K562 treated with DMSO at 1 percent for 48 hours (cell line): ENCODE results near the gene ACAP3. TPM values are rescaled to one million over a fixed set of nuclear protein-coding genes. Genes with fewer than 3 reads are reported as not detected.

Experiments used
- total RNA-seq: library from RNA; unstranded; fragments of 300-600 nt; gene quantifications from 2 replicates; pipeline ENCODE4 v1.2.3, GENCODE V29; 2022; ENCODE audit warnings: low replicate concordance; ENCODE audit errors: extremely low read depth

ACAP3 gene
- total RNA-seq: 171 TPM in 1 of 2 replicates, not detected in the other

GRCh38 chr1:1307923-1308755 is at the start of gene ACAP3, which contains the start of gene PUSL1:
Gene ACAP3, minus strand, starts transcription at chr1:1307930. Its CDS starts 115 bp downstream, at chr1:1307815.
Gene PUSL1, plus strand, starts transcription at chr1:1308597. Its CDS starts 47 bp downstream, at chr1:1308644.

GRCh38 chr1:1349256-1350012 is 41.7 kb upstream of the ACAP3 start, which contains the start of gene DVL1:
Gene DVL1, minus strand, starts transcription at chr1:1349418. Its CDS starts 353 bp downstream, at chr1:1349065.

DNA sequence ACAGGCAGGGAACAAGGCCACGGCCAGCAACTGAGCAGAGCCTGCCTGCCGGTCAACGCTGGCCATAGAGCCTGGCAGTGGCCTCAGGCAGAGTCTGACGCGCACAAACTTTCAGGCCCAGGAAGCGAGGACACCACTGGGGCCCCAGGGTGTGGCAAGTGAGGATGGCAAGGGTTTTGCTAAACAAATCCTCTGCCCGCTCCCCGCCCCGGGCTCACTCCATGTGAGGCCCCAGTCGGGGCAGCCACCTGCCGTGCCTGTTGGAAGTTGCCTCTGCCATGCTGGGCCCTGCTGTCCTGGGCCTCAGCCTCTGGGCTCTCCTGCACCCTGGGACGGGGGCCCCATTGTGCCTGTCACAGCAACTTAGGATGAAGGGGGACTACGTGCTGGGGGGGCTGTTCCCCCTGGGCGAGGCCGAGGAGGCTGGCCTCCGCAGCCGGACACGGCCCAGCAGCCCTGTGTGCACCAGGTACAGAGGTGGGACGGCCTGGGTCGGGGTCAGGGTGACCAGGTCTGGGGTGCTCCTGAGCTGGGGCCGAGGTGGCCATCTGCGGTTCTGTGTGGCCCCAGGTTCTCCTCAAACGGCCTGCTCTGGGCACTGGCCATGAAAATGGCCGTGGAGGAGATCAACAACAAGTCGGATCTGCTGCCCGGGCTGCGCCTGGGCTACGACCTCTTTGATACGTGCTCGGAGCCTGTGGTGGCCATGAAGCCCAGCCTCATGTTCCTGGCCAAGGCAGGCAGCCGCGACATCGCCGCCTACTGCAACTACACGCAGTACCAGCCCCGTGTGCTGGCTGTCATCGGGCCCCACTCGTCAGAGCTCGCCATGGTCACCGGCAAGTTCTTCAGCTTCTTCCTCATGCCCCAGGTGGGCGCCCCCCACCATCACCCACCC is 23.6 kb upstream of the ACAP3 start, which contains the start of gene TAS1R3:
TSS of gene TAS1R3 (plus strand) at position 213 of the 898 bp plus-strand sequence. CDS start at position 279, 66 bp downstream.

DNA sequence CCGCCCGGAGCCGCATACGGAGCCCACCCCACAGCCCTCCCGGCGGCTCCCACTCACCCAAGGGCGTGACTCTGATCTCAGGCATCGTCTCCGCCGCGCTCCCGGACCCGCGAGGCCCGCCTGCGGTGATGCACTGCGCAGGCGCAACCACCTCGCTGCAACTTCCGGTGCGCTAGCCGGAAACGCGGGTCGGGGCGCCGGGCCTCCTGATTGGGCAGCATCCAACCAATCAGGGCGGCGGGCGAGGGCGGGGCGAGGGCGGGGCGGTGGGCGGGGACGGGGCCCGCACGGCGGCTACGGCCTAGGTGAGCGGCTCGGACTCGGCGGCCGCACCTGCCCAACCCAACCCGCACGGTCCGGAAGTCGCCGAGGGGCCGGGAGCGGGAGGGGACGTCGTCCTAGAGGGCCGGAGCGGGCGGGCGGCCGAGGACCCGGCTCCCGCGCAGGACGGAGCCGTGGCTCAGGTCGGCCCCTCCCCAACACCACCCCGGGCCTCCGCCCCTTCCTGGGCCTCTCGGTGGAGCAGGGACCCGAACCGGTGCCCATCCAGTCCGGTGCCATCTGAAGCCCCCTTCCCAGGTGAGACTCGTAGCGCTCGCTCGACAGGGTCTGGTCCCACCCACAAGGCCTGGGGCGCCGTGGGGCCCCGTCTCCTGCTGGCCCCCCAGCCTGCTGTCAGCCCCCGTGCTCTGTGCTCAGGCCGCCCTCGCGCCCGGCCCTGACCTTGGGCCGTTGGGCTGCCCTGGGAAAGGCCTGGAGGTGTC is 17.0 kb upstream of the ACAP3 start, which contains the start of the genes CPTP and INTS11:
TSS of gene CPTP (plus strand) at position 279 of the 764 bp plus-strand sequence. CDS start 2,109 bp downstream, outside the sequence.
TSS of gene INTS11 (minus strand) at position 137 of the 764 bp plus-strand sequence. CDS start at position 85, 52 bp downstream.

DNA sequence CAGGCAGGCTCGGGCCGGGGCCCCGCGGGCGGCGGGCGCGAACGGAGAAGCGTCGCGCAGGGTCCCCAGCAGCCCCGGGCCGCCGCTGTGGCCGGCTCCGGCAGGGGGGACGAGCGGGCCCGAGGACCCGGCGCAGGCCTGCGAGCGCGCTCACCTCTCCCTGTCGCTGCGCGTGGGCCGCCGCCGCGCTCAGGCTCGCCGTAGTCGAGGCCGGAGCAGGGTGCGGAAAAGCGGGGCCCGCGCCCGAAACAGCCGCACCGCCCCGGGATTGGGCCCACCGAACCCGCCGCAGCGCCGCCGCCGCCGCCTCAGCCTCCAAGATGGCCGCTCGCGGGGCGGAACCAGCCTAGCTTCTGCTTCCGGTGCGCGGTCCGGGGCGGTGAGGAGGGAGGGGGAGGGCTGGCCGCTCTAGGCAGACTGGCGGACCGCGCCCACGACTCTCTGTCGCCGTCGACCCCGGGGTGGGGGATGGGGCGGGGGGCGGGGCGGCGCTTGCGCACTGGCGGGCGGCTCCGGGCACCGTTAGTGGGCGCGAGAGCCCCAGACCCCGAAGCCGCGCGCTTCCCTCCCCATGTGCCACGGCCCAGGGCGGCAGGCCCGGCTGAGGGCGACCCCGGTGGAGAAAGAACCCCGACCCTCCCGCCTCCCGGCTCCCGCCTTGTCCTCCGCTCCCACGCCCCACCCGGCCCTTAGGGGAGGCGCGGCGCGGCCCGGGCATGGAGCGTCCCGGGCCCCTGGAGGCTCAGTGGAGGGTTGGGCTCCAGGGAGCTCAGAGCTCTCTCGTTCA is 34.0 kb downstream of the ACAP3 start, which contains the start of gene UBE2J2:
TSS of gene UBE2J2 (minus strand) at position 343 of the 787 bp plus-strand sequence. CDS start 5,862 bp downstream, outside the sequence.

DNA sequence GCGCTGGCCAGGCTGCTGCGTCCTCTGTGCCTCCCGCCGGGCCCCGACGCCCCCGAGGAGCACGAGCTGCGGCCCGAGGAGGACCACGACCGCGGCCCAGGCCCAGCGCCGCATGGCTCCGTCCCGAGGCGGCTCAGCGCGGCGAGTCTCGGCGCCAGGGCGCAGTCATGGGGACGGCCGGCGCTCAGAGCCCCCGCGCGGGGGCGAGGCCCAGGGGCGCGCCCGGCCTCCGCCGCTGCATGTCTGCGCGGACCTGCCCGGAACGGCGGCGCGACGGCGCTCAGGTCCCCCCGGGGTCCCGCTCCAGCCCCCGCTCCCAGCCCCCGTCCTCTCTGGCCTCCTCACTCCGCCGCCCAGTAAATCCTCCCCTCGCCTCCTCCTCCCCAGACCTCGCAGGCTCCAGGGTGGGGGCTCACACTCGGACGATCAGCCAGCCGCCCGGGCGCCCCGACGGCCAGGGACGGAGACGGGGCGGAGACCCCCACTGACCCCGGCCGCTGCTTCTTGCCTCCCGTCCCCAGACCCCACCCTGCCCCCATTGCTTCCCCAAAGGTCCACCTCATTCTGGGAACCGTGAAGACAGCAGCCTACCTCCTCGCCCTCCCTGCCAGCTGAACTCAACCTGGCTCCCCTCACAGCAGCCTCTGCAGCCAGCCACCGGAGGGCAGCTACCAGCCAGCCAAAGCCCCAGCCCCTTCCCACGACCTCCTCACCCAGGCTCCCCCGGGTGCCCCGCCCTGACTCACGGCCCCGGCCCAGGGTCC is 61.0 kb downstream of the ACAP3 start, which contains the start of gene C1QTNF12:
TSS of gene C1QTNF12 (minus strand) at position 146 of the 764 bp plus-strand sequence. CDS start at position 114, 32 bp downstream.

Other genes starting within 250 kb of the ACAP3 start
- gene RNF223, start 233.6 kb downstream of the ACAP3 start, total RNA-seq: not detected in 2 replicates
- not detected in 2 replicates for gene C1orf159, start 191.8 kb downstream of the ACAP3 start, total RNA-seq
- not detected in 2 replicates for gene TTLL10, start 134.1 kb downstream of the ACAP3 start, total RNA-seq
- not detected in 2 replicates for gene TNFRSF18, start 101.3 kb downstream of the ACAP3 start, total RNA-seq
- not detected in 2 replicates for gene TNFRSF4, start 93.8 kb downstream of the ACAP3 start, total RNA-seq
- not detected in 2 replicates for gene SDF4, start 75.9 kb downstream of the ACAP3 start, total RNA-seq
- not detected in 2 replicates for gene B3GALT6, start 75.7 kb downstream of the ACAP3 start, total RNA-seq
- not detected in 2 replicates for gene C1QTNF12, start 61.2 kb downstream of the ACAP3 start, total RNA-seq
- not detected in 2 replicates for gene UBE2J2, start 34.1 kb downstream of the ACAP3 start, total RNA-seq
- not detected in 2 replicates for gene SCNN1D, start 27.5 kb downstream of the ACAP3 start, total RNA-seq
- gene PUSL1, start 667 bp upstream of the ACAP3 start, total RNA-seq: not detected in 2 replicates
- gene INTS11, start 16.7 kb upstream of the ACAP3 start, total RNA-seq: not detected in 2 replicates
- not detected in 2 replicates for gene CPTP, start 16.9 kb upstream of the ACAP3 start, total RNA-seq
- gene TAS1R3, start 23.4 kb upstream of the ACAP3 start, total RNA-seq: not detected in 2 replicates
- not detected in 2 replicates for gene DVL1, start 41.5 kb upstream of the ACAP3 start, total RNA-seq
- not detected in 2 replicates for gene MXRA8, start 50.6 kb upstream of the ACAP3 start, total RNA-seq
- gene AURKAIP1, start 67.3 kb upstream of the ACAP3 start, total RNA-seq: not detected in 2 replicates
- gene CCNL2, start 91.4 kb upstream of the ACAP3 start, total RNA-seq: not detected in 2 replicates
- not detected in 2 replicates for gene MRPL20, start 99.4 kb upstream of the ACAP3 start, total RNA-seq
- gene ANKRD65, start 113.3 kb upstream of the ACAP3 start, total RNA-seq: not detected in 2 replicates
- not detected in 2 replicates for gene VWA1, start 127.8 kb upstream of the ACAP3 start, total RNA-seq
- not detected in 2 replicates for gene ATAD3C, start 141.8 kb upstream of the ACAP3 start, total RNA-seq
- gene ATAD3B, start 163.8 kb upstream of the ACAP3 start, total RNA-seq: not detected in 2 replicates
- 223 TPM in 1 of 2 replicates, not detected in the other for gene ATAD3A, start 204.2 kb upstream of the ACAP3 start, total RNA-seq
- not detected in 2 replicates for gene TMEM240, start 232.7 kb upstream of the ACAP3 start, total RNA-seq